ENCODE measurements around the gene KCNJ15. TPM values are rescaled to one million over a fixed set of nuclear protein-coding genes. Genes with fewer than 3 reads are reported as not detected.
A peak's percentile ranks its signal among the peaks of the same experiment; 100 is the strongest.

KCNJ15 gene
- total and polyA plus RNA-seq, 10 of the 15 experiments (the other 5 are each of a cell fraction or from before 2014, with no cell fraction given), result 0.05 to 2.7 (median 0.33) TPM; not detected in 6

GRCh38 chr21:38243732-38244406 is 12.9 kb upstream of the KCNJ15 start (continued):
- TF ChIP-seq, protein P1, sequence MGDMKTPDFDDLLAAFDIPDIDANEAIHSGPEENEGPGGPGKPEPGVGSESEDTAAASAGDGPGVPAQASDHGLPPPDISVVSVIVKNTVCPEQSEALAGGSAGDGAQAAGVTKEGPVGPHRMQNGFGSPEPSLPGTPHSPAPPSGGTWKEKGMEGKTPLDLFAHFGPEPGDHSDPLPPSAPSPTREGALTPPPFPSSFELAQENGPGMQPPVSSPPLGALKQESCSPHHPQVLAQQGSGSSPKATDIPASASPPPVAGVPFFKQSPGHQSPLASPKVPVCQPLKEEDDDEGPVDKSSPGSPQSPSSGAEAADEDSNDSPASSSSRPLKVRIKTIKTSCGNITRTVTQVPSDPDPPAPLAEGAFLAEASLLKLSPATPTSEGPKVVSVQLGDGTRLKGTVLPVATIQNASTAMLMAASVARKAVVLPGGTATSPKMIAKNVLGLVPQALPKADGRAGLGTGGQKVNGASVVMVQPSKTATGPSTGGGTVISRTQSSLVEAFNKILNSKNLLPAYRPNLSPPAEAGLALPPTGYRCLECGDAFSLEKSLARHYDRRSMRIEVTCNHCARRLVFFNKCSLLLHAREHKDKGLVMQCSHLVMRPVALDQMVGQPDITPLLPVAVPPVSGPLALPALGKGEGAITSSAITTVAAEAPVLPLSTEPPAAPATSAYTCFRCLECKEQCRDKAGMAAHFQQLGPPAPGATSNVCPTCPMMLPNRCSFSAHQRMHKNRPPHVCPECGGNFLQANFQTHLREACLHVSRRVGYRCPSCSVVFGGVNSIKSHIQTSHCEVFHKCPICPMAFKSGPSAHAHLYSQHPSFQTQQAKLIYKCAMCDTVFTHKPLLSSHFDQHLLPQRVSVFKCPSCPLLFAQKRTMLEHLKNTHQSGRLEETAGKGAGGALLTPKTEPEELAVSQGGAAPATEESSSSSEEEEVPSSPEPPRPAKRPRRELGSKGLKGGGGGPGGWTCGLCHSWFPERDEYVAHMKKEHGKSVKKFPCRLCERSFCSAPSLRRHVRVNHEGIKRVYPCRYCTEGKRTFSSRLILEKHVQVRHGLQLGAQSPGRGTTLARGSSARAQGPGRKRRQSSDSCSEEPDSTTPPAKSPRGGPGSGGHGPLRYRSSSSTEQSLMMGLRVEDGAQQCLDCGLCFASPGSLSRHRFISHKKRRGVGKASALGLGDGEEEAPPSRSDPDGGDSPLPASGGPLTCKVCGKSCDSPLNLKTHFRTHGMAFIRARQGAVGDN (IDR thresholded peaks at IDR 0.05), result no peak
- peak; percentile 92 for TF ChIP-seq ZBTB40 (IDR thresholded peaks at IDR 0.05; ENCODE audit: borderline replicate concordance)
- TF ChIP-seq CHD1 (IDR thresholded peaks at IDR 0.05; ENCODE audit: low read depth, low read length), result no peak
- TF ChIP-seq SUZ12 (IDR thresholded peaks at IDR 0.05; ENCODE audit: unreplicated experiment), result no peak
- no peak for TF ChIP-seq PML (IDR thresholded peaks at IDR 0.05; ENCODE audit: low read length)
- no peak for TF ChIP-seq CBX3 (IDR thresholded peaks at IDR 0.05; ENCODE audit: borderline replicate concordance, low read depth)
- TF ChIP-seq SMARCA5 (IDR thresholded peaks at IDR 0.05), result no peak
- TF ChIP-seq TARDBP (IDR thresholded peaks at IDR 0.05; ENCODE audit: borderline replicate concordance), result no peak
- peak; percentile 59; the same call in 1 of the 2 replicates for TF ChIP-seq ATF7 (IDR thresholded peaks at IDR 0.05; ENCODE audit: low read depth)
- TF ChIP-seq TCF7 (IDR thresholded peaks at IDR 0.05; ENCODE audit: borderline replicate concordance), result no peak
- TF ChIP-seq GABPA (IDR thresholded peaks at IDR 0.05; ENCODE audit: low read depth), result no peak
- no peak for TF ChIP-seq ETV6 (conservative IDR thresholded peaks at IDR 0.05 in 1 of 2, IDR thresholded peaks at IDR 0.05 in 1 of 2; ENCODE audit: borderline replicate concordance in 1 of 2, low read depth in 1 of 2)
- TF ChIP-seq ZZZ3 (IDR thresholded peaks at IDR 0.05; ENCODE audit: control insufficient read depth, insufficient read length, low read depth), result no peak
- TF ChIP-seq, protein P2, sequence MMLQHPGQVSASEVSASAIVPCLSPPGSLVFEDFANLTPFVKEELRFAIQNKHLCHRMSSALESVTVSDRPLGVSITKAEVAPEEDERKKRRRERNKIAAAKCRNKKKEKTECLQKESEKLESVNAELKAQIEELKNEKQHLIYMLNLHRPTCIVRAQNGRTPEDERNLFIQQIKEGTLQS (IDR thresholded peaks at IDR 0.05; ENCODE audit: borderline replicate concordance, extremely low read depth, low read depth, low read length), result no peak
- TF ChIP-seq SP1 (IDR thresholded peaks at IDR 0.05; ENCODE audit: low read depth, low read length), result no peak
- TF ChIP-seq, protein P3, sequence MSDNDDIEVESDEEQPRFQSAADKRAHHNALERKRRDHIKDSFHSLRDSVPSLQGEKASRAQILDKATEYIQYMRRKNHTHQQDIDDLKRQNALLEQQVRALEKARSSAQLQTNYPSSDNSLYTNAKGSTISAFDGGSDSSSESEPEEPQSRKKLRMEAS (IDR thresholded peaks at IDR 0.05; ENCODE audit: low read depth, low read length), result no peak

All from GM12878 (cell line).